Glutamatergic neuron (in vitro differentiated cells): ENCODE data around the gene ZSCAN25. TPM values are rescaled to one million over a fixed set of nuclear protein-coding genes. Genes with fewer than 3 reads are reported as not detected.
A peak's percentile ranks its signal among the peaks of the same experiment; 100 is the strongest.

Source experiments
- DNase-seq: peaks from one replicate; pipeline ENCODE4 v3.0.0; 2022
- H3K27ac Mint-ChIP-seq: one replicate; pipeline ENCODE4 v1.8.0; 2020; ENCODE audit warnings: mild to moderate bottlenecking, mixed read lengths, inconsistent platforms; ENCODE audit not compliant: unreplicated experiment
- H3K27me3 Mint-ChIP-seq: one replicate; pipeline ENCODE4 v1.8.0; 2020; ENCODE audit warnings: mild to moderate bottlenecking, moderate library complexity, mixed read lengths, inconsistent platforms; ENCODE audit not compliant: unreplicated experiment
- H3K36me3 Mint-ChIP-seq: one replicate; pipeline ENCODE4 v1.8.0; 2020; ENCODE audit warnings: mild to moderate bottlenecking, mixed read lengths, inconsistent platforms; ENCODE audit not compliant: unreplicated experiment
- H3K4me1 Mint-ChIP-seq: one replicate; pipeline ENCODE4 v1.8.0; 2020; ENCODE audit warnings: mild to moderate bottlenecking, low read depth, mixed read lengths, inconsistent platforms; ENCODE audit not compliant: unreplicated experiment
- H3K4me3 Mint-ChIP-seq: one replicate; pipeline ENCODE4 v1.8.0; 2020; ENCODE audit warnings: mild to moderate bottlenecking, mixed read lengths, inconsistent platforms; ENCODE audit not compliant: unreplicated experiment
- H3K9me3 Mint-ChIP-seq: one replicate; pipeline ENCODE4 v1.8.0; 2020; ENCODE audit warnings: mild to moderate bottlenecking, moderate library complexity, mixed read lengths, inconsistent platforms; ENCODE audit not compliant: unreplicated experiment
- CTCF ChIP-seq: fragments of 200-600 bp; sonication (generic); IDR thresholded peaks from one replicate; pipeline ENCODE4 v1.5.0; 2021; ENCODE audit not compliant: partially characterized antibody, unreplicated experiment
- total RNA-seq: library from RNA; stranded (reverse); fragmentation: NEBNext Ultra II Directional; extraction: Animal tissue kit (Norgen Biotek cat#: 25700); gene quantifications from one replicate; pipeline ENCODE4 v1.2.1, GENCODE V29; 2021; ENCODE audit not compliant: unreplicated experiment

Gene ZSCAN25
- total RNA-seq, 1 donor from 2014 or later, result 26.6 TPM

- Mint-ChIP-seq H3K27ac (no peak overlapping the region), H3K9me3 (no peaks in the 10 kb centered on the region), H3K36me3 (peaks cover 5% of the 10 kb centered on the region), H3K4me1 (peaks cover 3% of the 10 kb centered on the region), H3K27me3 (no peaks in the 10 kb centered on the region), H3K4me3 (no peak overlapping the region)
- no peak for DNase-seq
- TF ChIP-seq CTCF, result no peak
Measured at GRCh38 chr7:99665312-99666012, 48.7 kb downstream of the ZSCAN25 start.

GRCh38 chr7:99666013-99666395 is 49.3 kb downstream of the ZSCAN25 start:
- DNase-seq, result no peak
- no peak for TF ChIP-seq CTCF
- Mint-ChIP-seq H3K9me3 (no peaks in the 10 kb centered on the region), H3K4me1 (peaks cover 3% of the 10 kb centered on the region), H3K27me3 (no peaks in the 10 kb centered on the region), H3K4me3 (no peak overlapping the region), H3K27ac (no peak overlapping the region), H3K36me3 (peaks cover 3% of the 10 kb centered on the region)

GRCh38 chr7:99667179-99667578 is 50.4 kb downstream of the ZSCAN25 start:
- no peaks in the 10 kb centered on the region for H3K27me3 Mint-ChIP-seq
- no peak overlapping the region for H3K4me3 Mint-ChIP-seq
- no peaks in the 10 kb centered on the region for H3K9me3 Mint-ChIP-seq
- peak overlapping the region; percentile 35 for H3K27ac Mint-ChIP-seq
- peaks cover 3% of the 10 kb centered on the region for H3K4me1 Mint-ChIP-seq
- TF ChIP-seq CTCF, result no peak
- H3K36me3 Mint-ChIP-seq, result no peaks in the 10 kb centered on the region
- no peak for DNase-seq

- no peak for TF ChIP-seq CTCF
- Mint-ChIP-seq H3K4me1 (peaks cover 3% of the 10 kb centered on the region), H3K27ac (no peak overlapping the region), H3K27me3 (no peaks in the 10 kb centered on the region), H3K9me3 (peaks cover under 1% of the 10 kb centered on the region), H3K36me3 (no peaks in the 10 kb centered on the region), H3K4me3 (no peak overlapping the region)
- DNase-seq, result no peak
Measured at GRCh38 chr7:99668541-99668940, 51.8 kb downstream of the ZSCAN25 start.

GRCh38 chr7:99669782-99670181 is 53.0 kb downstream of the ZSCAN25 start:
- no peaks in the 10 kb centered on the region for H3K27me3 Mint-ChIP-seq
- H3K9me3 Mint-ChIP-seq, result peaks cover 1% of the 10 kb centered on the region
- no peak overlapping the region for H3K27ac Mint-ChIP-seq
- peaks cover 3% of the 10 kb centered on the region for H3K4me1 Mint-ChIP-seq
- DNase-seq, result no peak
- H3K36me3 Mint-ChIP-seq, result no peaks in the 10 kb centered on the region
- H3K4me3 Mint-ChIP-seq, result no peak overlapping the region
- TF ChIP-seq CTCF, result no peak
